ENCODE measurements around the gene AMOTL1.

The AMOTL1 gene

GRCh38 chr11:94768602-94769541 is 716 bp downstream of the AMOTL1 start:
- DNase-seq (ENCODE audit: low read depth), result peak; percentile 47
- no peak for TF ChIP-seq CTCF (conservative IDR thresholded peaks at IDR 0.05; ENCODE audit: low read depth, low read length)
- H3K4me3 ChIP-seq (ENCODE audit: low read depth, low read length), result peak overlapping the region; percentile 92

- H3K4me3 ChIP-seq (ENCODE audit: low read depth, low read length), result peak overlapping the region; percentile 92
- no peak for TF ChIP-seq CTCF (conservative IDR thresholded peaks at IDR 0.05; ENCODE audit: low read depth, low read length)
Observed at GRCh38 chr11:94769880-94770279, 1.7 kb downstream of the AMOTL1 start.

GRCh38 chr11:94770563-94771120 is 2.5 kb downstream of the AMOTL1 start:
- H3K4me3 ChIP-seq (ENCODE audit: low read depth, low read length), result peak overlapping the region; percentile 92
- DNase-seq (ENCODE audit: low read depth), result no peak
- TF ChIP-seq CTCF (conservative IDR thresholded peaks at IDR 0.05; ENCODE audit: low read depth, low read length), result no peak

More at GRCh38 chr11:94769880-94770279, 1.7 kb downstream of the AMOTL1 start:
- DNase-seq (ENCODE audit: low read depth), result no peak

- TF ChIP-seq CTCF (conservative IDR thresholded peaks at IDR 0.05; ENCODE audit: low read depth, low read length), result no peak
- H3K4me3 ChIP-seq (ENCODE audit: low read depth, low read length), result no peak overlapping the region
- no peak for DNase-seq (ENCODE audit: low read depth)
Observed at GRCh38 chr11:94771390-94771789, 3.2 kb downstream of the AMOTL1 start.

GRCh38 chr11:94771951-94772350 is 3.8 kb downstream of the AMOTL1 start:
- no peak for TF ChIP-seq CTCF (conservative IDR thresholded peaks at IDR 0.05; ENCODE audit: low read depth, low read length)
- DNase-seq (ENCODE audit: low read depth), result no peak
- no peak overlapping the region for H3K4me3 ChIP-seq (ENCODE audit: low read depth, low read length)

GRCh38 chr11:94773842-94774241 is 5.7 kb downstream of the AMOTL1 start:
- no peak for TF ChIP-seq CTCF (conservative IDR thresholded peaks at IDR 0.05; ENCODE audit: low read depth, low read length)
- DNase-seq (ENCODE audit: low read depth), result no peak
- H3K4me3 ChIP-seq (ENCODE audit: low read depth, low read length), result no peak overlapping the region
